B cell (primary cell): ENCODE measurements around the gene EVA1A. TPM values are rescaled to one million over a fixed set of nuclear protein-coding genes. Genes with fewer than 3 reads are reported as not detected.

Experiments used
- ATAC-seq: fragments of 200-7000 bp; cut with Tn5 transposase; one replicate; pipeline ENCODE4 v1.10.0; 2021; ENCODE audit warnings: low read depth, mild to moderate bottlenecking, moderate number of reproducible peaks, moderate library complexity
- CTCF ChIA-PET: fragments of 350-600 bp; sonication (Branson Sonifier 250); formaldehyde crosslinking; loops from one replicate; lab custom pipeline; 2021; ENCODE audit warnings: antibody characterized with exemption, inconsistent platforms; lab: Charles Lee
- POLR2A ChIA-PET: fragments of 350-600 bp; sonication (Branson Sonifier 250); formaldehyde crosslinking; loops from one replicate; lab custom pipeline; 2021; ENCODE audit warnings: antibody characterized with exemption; lab: Charles Lee
- DNase-seq: peaks from one replicate; pipeline ENCODE4 v3.0.0; 2013
- H2AFZ ChIP-seq: 2 replicates; pipeline ENCODE4 v1.6.1; 2012; ENCODE audit warnings: mild to moderate bottlenecking, low read depth, low read length; ENCODE audit not compliant: insufficient read depth, poor library complexity, severe bottlenecking
- H3K27ac ChIP-seq, 2 donors: 1 replicate in 1 of 2; 2 replicates in 1 of 2; pipeline ENCODE4 v1.5.1; 2012 to 2013; ENCODE audit warnings: low read length in 2 of 2, mild to moderate bottlenecking in 2 of 2, moderate library complexity in 1 of 2
- H3K27me3 ChIP-seq, 4 experiments: fragments of 200-600 bp in 1 of 4; sonication (generic) in 1 of 4; replicated peaks in 1 of 4; 1 replicate in 2 of 4; 2 replicates in 2 of 4; pipeline versions ENCODE4 v1.6.1 to v1.7.0; 2013 to 2016; ENCODE audit warnings: low read length in 3 of 4, mild to moderate bottlenecking in 2 of 4, mixed read lengths in 1 of 4, moderate library complexity in 1 of 4; ENCODE audit not compliant: insufficient read depth in 4 of 4, control insufficient read depth in 3 of 4; ENCODE audit errors: control extremely low read depth in 1 of 4
- H3K36me3 ChIP-seq, 2 experiments: replicated peaks in 1 of 2; 1 replicate in 1 of 2; 2 replicates in 1 of 2; pipeline versions ENCODE4 v1.6.1 to v1.7.1; 2013; ENCODE audit warnings: low read length in 1 of 2; ENCODE audit not compliant: insufficient read depth in 2 of 2, control insufficient read depth in 1 of 2; ENCODE audit errors: control extremely low read depth in 1 of 2, extremely low read depth in 1 of 2
- H3K4me1 ChIP-seq, 2 donors: fragments of 200-600 bp in 1 of 2; sonication (generic) in 1 of 2; 1 replicate in 1 of 2; 2 replicates in 1 of 2; pipeline versions ENCODE4 v1.5.1 to v1.6.1; 2013 to 2017; ENCODE audit warnings: low read length in 2 of 2; ENCODE audit not compliant: control insufficient read depth in 2 of 2, insufficient read depth in 2 of 2
- H3K4me2 ChIP-seq: replicated peaks from 2 replicates; pipeline ENCODE3; 2012; ENCODE audit warnings: mild to moderate bottlenecking, low read depth, low read length; ENCODE audit not compliant: poor library complexity, severe bottlenecking
- H3K4me3 ChIP-seq, 5 experiments: fragments of 200-600 bp in 1 of 5; sonication (generic) in 1 of 5; 1 replicate in 3 of 5; 2 replicates in 2 of 5; pipeline versions ENCODE4 v1.5.1 to v1.7.0; 2011 to 2016; ENCODE audit warnings: low read length in 4 of 5, mild to moderate bottlenecking in 4 of 5, low read depth in 2 of 5, control low read depth in 1 of 5, moderate library complexity in 1 of 5; ENCODE audit not compliant: insufficient read depth in 1 of 5; ENCODE audit errors: control extremely low read depth in 1 of 5, extremely low read depth in 1 of 5
- H3K79me2 ChIP-seq: fragments of 200-600 bp; sonication (generic); one replicate; pipeline ENCODE4 v1.6.0; 2016; ENCODE audit warnings: low read length; ENCODE audit not compliant: control insufficient read depth, insufficient read depth
- H3K9ac ChIP-seq: fragments of 200-600 bp; sonication (generic); 2 replicates; pipeline ENCODE4 v1.6.1; 2017; ENCODE audit warnings: mild to moderate bottlenecking, low read length, moderate library complexity
- H3K9me3 ChIP-seq, 3 donors: one replicate each; pipeline versions ENCODE4 v1.6.1 to v1.7.1; 2013; ENCODE audit warnings: low read length in 2 of 3; ENCODE audit not compliant: control insufficient read depth in 2 of 3, insufficient read depth in 1 of 3; ENCODE audit errors: control extremely low read depth in 1 of 3
- H4K20me1 ChIP-seq: 2 replicates; pipeline ENCODE4 v1.6.0; 2012; ENCODE audit warnings: mild to moderate bottlenecking, low read length; ENCODE audit not compliant: insufficient read depth, control insufficient read depth, poor library complexity, severe bottlenecking
- H3K27ac Mint-ChIP-seq: one replicate; pipeline ENCODE4 v1.8.0; 2021; ENCODE audit warnings: mixed read lengths
- H3K27me3 Mint-ChIP-seq: one replicate; pipeline ENCODE4 v1.8.0; 2021; ENCODE audit warnings: mixed read lengths
- H3K4me1 Mint-ChIP-seq: one replicate; pipeline ENCODE4 v1.8.0; 2021; ENCODE audit warnings: mixed read lengths
- H3K4me3 Mint-ChIP-seq: one replicate; pipeline ENCODE4 v1.8.0; 2021; ENCODE audit warnings: mixed read lengths
- H3K9me3 Mint-ChIP-seq: one replicate; pipeline ENCODE4 v1.8.0; 2022; ENCODE audit warnings: mixed read lengths; ENCODE audit not compliant: insufficient read depth
- EZH2 ChIP-seq: IDR thresholded peaks from 2 replicates; pipeline ENCODE4 v1.6.1; 2012; ENCODE audit warnings: borderline replicate concordance, low read depth, mild to moderate bottlenecking, moderate library complexity, low read length; ENCODE audit not compliant: insufficient read depth, poor library complexity, severe bottlenecking
- WGBS: methylation state at CpG from one replicate; pipeline ENCODE4 v1.1.5; 2013; ENCODE audit warnings: missing lambda C conversion rate; ENCODE audit not compliant: insufficient coverage; 5-methylcytosine and 5-hydroxymethylcytosine counted together
- intact Hi-C: fragments of 100-400 bp; cut with micrococcal nuclease; formaldehyde crosslinking; loops from one replicate; pipeline ENCODE4 v1.10.0; 2022
- polyA plus RNA-seq: library from polyadenylated mRNA; depleted of rRNA; stranded (reverse); fragments of >200 nt; gene quantifications from 2 replicates; pipeline ENCODE4 v1.2.3, GENCODE V29; 2012
- total RNA-seq, 2 donors: library from RNA; stranded (reverse); fragments of 120-200 nt in 1 of 2; gene quantifications; 1 replicate in 1 of 2; 2 replicates in 1 of 2; pipeline versions ENCODE4 v1.2.3 to v1.2.4, GENCODE V29; 2013 to 2022
- TF ChIP-seq, protein P1 (sequence below): fragments of 200-600 bp; IDR thresholded peaks from one replicate; pipeline ENCODE4 v1.8.0; 2022; ENCODE audit warnings: antibody characterized with exemption, mild to moderate bottlenecking

Gene EVA1A
- total and polyA plus RNA-seq, 2 donors (not counting 1 experiment from before 2014, with no cell fraction given), result not detected

DNA sequence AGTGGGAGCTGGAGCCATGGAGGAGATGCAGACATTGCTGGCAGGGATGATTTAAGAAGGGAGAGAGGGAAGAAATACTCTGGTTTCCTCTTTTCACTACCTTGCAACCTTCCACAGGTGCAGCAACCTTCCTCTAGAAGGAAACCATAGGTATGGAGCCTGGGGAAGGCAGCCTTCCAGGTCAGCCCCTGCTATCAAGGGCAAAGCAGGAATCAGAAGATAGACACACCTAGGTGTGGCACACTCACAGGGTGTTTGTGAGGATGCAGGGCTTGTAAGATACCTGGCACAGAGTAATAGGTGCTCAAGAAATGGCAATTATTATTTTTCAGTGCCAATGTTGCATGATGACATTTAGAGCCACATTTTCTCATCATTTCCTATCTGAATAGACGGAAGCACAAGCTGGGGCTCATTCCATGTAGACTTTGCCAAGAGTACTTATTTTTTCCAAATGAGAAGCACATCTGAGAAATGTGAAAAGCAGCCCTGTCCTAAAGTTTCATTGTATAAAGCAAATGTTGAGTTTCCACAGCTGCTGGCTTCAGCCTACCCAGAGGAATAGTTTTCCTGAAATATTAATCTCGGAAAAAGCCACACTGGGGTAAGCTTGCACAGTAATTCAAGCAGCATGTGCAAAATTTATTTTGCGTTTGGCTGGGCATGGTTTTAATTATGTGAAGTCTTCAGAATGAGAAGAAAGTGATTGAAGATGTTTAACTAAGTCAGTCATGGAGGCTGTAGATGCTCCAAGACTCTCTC, 20.6 kb downstream of the EVA1A start:
- intact Hi-C loops, result no loop called here
- ATAC-seq (no peak), DNase-seq (no peak)
- 93% methylated on average over 2 of the region's 3 CpGs for WGBS
- Histone ChIP-seq H3K36me3 (no peaks in the 10 kb centered on the region), H3K4me2 (no peak overlapping the region), H2AFZ (no peak overlapping the region), H3K27me3 (peaks cover 0 to under 1% (median 0%) of the 10 kb centered on the region in 4 experiments), H3K79me2 (no peaks in the 10 kb centered on the region), H4K20me1 (no peaks in the 10 kb centered on the region), H3K9me3 (no peaks in the 10 kb centered on the region), H3K4me1 (no peaks in the 10 kb centered on the region), H3K9ac (no peak overlapping the region), H3K4me3 (no peak overlapping the region), H3K27ac (no peak overlapping the region)
- H3K27me3 Mint-ChIP-seq, result peaks cover 30% of the 10 kb centered on the region
- no peak overlapping the region for H3K4me3 Mint-ChIP-seq
- H3K27ac Mint-ChIP-seq, result no peak overlapping the region
- TF ChIP-seq, protein P1, sequence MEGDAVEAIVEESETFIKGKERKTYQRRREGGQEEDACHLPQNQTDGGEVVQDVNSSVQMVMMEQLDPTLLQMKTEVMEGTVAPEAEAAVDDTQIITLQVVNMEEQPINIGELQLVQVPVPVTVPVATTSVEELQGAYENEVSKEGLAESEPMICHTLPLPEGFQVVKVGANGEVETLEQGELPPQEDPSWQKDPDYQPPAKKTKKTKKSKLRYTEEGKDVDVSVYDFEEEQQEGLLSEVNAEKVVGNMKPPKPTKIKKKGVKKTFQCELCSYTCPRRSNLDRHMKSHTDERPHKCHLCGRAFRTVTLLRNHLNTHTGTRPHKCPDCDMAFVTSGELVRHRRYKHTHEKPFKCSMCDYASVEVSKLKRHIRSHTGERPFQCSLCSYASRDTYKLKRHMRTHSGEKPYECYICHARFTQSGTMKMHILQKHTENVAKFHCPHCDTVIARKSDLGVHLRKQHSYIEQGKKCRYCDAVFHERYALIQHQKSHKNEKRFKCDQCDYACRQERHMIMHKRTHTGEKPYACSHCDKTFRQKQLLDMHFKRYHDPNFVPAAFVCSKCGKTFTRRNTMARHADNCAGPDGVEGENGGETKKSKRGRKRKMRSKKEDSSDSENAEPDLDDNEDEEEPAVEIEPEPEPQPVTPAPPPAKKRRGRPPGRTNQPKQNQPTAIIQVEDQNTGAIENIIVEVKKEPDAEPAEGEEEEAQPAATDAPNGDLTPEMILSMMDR, result no peak
- TF ChIP-seq EZH2, result no peak
- H3K9me3 Mint-ChIP-seq, result no peaks in the 10 kb centered on the region
- CTCF ChIA-PET, result no interaction called here
- POLR2A ChIA-PET, result no interaction called here
- H3K4me1 Mint-ChIP-seq, result no peaks in the 10 kb centered on the region
